NOMO-1 treated with DMSO at 0.1 percent for 48 hours (cell line): ENCODE measurements around the gene HEATR5B.
A peak's percentile ranks its signal among the peaks of the same experiment; 100 is the strongest.
"Not testable (repeated sequence)": the region's sequence is repeated elsewhere in the genome, so short reads cannot be mapped to it uniquely, and the experiment has no call there.

ENCODE experiments used
- DNase-seq: peaks from one replicate; lab custom pipeline; 2025; ENCODE audit not compliant: unreplicated experiment; lab: John Stamatoyannopoulos, UW

The HEATR5B gene

DNA sequence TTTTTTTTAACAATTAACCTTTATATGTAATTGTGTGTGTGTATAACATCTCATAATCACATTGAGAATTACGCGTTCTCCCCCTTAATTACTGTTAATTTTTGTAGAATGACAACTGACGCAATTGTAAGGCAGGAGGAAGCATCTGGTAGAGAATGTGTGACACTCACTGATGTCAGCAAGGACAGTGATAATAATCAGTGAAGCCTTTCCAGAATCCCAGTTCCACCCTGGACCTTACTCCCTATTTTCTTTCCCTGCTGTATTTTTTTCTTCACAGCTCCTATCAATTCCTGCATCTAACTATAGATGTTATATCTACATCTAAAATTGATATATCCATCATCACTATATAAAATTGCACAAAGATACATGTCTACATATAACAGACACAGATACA, 101.7 kb downstream of the HEATR5B start:
- no peak for DNase-seq

DNA sequence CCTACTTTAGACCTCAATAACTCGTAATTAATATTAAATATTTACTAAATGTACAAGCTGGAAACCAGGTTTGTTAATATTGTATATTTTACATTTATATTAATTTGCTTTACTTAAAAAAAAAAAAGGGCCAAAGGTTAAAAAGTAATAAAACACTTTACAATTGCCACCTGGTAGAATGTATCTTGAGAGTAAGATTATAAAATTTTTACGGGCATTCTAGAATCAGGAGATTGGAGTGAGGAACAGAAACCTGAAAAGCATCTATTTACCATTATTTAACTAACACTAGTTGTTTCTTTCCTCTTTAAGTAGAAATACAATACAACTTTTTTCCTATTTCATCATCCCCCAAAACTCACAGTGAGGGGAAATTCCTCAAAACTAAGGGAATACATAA, 102.3 kb downstream of the HEATR5B start:
- DNase-seq = no peak

DNA sequence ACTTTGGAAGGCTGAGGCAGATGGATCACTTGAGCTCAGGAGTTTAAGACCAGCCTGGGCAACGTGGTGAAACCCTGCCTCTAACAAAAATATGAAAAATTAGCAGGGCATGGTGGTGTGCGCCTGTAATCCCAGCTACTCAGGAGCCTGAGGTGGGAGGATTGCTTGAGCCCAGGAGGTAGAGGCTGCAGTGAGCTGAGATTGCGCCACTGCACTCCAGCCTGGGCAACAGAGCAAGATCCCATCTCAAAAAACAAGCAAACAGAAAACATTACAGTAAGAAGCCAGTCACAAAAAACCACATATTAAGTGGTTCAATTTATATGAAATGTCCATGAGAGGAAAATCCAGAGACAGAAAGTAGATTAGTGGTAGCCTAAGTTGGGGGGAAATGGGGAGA, 105.2 kb downstream of the HEATR5B start:
- not testable (repeated sequence) for DNase-seq

DNA sequence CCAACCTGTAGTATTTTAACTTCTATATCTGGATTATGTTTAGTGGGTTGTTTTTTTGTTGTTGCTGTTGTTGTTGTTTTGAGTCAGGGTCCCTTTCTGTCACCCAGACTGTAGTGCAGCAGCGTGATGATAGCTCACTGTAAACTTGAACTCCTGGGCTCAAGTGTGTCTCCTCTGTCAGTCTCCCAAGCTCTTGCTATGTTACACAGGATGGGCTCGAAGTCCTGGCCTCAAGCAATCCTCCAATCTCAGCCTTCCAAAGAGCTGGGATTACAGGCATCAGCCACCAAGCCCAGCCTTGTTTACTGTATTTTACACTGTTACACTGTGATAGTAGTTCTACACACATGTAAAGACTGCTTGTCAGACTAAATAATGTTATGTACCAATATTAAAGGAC, 108.1 kb downstream of the HEATR5B start:
- DNase-seq = no peak

DNA sequence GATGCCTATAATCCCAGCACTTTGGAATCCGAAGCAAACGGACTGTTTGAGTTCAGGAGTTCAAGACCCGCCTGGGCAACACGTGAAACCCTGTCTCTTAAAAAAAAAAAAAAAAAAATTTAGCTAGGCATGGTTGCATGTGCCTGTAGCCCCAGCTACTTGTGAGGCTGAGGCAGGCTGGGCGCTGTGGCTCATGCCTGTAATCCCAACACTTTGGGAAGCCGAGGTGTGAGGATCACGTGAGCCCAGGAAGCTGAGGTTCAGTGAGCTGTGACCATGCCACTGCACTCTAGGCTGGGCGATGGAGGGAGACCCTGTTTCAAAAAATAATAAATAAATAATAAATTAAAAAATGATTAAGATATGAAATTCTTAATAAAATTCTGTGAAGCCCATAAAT, 108.9 kb downstream of the HEATR5B start:
- DNase-seq = no peak

DNA sequence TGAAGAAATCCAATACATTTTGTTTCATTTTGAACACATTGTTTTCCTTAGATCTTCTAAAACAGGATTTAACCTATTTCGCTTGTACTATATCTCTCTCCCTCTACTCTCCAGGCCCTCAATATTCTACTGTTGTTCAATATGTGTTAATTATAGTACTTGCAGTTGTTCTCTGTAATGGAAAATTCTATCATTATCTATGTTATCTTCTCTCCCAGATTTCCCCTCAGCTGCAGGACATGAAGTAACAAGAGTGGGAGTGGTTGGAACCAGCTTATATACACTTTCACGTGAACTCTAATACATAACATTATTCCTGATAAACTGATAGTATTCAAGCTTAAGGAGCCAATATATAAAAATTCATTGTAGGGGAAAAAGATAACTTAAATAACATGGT, 110.9 kb downstream of the HEATR5B start:
- no peak for DNase-seq

DNA sequence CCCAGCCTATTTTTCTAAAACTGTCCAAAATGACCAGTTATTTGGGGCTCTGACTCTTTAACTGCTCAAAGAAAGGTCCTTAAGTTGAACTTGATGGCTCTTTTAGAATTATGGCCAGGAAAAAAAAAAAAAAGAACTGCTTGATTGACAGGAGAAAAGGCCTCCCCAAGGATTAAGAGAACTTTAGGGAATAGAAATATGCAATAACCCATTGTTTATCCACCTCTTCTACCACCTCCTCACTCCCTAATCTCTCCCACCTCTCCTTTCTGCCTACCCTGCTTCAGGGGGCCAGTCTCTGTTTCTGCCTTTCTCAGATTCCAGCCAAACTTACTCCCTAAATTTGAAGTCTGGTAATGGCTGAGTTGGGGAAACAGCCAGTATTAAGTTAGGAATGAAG, 112.2 kb downstream of the HEATR5B start:
- no peak for DNase-seq

DNA sequence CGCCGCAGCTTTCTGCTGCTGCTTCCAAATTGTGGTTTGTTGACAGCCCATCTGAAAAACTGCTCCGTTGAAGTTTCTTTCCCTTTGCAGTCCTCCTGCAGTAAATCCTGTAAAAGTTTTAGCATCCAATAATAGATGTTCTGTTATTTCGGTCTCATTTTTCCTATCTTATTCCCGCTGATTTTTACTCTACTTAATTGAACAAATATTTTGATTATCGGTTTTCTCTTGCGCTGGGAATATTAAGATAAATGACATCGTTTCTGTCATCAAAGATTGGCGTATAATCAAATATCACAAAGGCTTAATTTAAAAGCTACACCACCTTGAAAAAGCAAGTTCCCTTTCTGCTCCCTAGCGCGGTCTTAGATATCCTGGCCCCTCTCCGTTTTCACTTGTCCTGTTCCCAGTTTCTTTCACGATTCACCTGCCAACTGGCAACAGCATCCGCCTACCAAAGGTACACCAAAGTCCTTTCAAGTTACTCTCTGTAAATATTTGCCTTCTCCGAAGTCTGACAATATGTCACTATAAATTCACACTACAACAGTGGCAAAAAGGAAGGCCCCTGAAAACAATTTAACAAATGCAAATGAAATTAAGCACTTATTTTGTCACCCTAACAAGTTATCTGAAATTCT, 116.8 kb downstream of the HEATR5B start:
- peak; percentile 2 for DNase-seq

DNA sequence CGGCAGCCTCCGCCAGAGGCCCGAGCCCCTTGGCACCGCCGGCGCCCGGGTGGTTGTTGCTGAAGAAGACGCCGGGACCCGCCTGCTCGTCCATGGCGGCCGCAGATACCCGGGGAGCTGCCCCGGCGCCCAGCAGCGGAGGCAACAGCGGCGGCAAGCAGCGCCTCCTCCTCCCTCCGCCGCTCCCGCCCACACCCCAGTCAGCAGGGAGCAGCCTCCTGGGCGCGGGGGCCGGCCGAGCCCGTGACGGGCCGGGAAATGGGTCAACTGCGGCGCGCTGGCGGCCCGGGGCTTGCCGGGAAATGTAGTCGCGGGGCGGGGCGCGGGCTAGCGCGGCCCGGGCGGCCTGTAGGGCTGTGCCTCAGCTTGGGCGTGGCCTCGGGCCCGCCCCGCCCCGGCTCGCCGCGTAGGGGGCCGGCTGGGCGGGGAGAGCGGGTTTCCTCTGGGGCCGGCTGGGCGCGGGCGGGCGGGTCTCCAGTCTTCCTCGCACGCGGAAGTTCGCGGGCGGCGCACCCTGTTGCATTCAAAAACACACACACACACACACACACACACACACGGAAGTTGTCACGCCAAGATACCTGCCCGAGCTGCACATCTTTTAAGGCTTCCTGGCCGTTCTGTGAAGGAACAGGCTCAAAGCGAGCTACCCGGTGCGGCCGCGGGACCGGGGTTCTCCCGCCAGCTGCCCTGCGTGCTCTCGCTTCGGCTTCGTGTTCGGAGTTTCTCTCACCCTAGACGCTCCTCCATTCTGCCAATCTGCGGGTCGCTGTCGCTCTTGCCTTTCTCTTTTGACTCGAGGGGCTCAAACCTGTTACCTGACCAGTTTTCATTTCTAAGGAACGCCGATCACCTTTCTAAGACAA, 117.6 kb downstream of the HEATR5B start, which contains the start of gene STRN:
TSS of gene STRN (minus strand) at position 167 of the 866 bp plus-strand sequence. CDS start at position 94, 73 bp downstream.
- peak; percentile 97 for DNase-seq

DNA sequence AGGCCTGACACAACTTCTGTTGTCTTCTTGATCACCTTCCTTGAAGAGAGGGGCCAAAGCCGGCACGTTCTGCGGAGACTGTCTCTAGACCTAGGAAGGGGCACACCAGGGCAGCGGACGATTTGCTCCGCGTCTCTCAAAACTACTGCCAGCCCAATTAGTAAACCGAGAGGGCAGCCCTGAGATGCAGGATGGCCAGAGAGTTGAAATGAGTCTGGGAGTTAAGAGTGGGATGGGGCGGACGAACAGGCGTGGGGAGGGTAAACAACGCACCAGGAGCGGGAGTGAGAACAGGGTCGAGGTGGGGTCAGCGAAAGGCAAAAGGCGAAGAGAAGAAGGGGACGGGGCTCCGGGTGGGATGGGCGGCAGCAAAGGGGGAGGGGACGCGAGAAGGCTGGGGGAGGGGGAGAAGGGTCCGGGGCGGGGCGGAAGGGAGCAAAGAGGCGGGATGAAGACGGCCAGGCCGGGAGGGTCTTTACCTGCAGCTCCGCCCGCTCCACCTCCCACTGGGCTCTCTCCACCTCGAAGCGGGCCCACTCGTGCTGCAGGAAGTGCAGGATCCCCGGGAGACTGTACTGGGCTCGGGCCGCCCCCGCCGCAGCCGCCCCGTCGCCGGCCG, 118.3 kb downstream of the HEATR5B start:
- peak; percentile 2 for DNase-seq

DNA sequence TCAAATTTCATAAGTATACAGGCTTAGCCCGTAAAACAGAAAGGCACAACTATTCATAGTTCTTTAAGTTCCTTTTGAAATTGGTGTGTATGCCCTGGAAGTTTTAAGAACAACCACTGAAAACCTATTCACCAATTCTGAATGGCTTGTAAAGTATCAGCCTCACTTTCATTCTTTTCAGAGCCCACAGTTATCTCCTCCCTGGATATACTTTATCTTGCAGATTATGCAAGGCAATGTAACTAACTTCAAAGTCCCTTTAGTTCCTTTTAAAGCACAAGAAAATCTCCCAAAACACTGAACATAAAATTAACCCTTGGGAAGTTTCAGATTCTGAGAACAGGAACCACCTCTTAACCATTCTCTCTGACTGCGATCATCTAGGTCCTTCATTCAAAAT, 119.0 kb downstream of the HEATR5B start:
- no peak for DNase-seq

DNA sequence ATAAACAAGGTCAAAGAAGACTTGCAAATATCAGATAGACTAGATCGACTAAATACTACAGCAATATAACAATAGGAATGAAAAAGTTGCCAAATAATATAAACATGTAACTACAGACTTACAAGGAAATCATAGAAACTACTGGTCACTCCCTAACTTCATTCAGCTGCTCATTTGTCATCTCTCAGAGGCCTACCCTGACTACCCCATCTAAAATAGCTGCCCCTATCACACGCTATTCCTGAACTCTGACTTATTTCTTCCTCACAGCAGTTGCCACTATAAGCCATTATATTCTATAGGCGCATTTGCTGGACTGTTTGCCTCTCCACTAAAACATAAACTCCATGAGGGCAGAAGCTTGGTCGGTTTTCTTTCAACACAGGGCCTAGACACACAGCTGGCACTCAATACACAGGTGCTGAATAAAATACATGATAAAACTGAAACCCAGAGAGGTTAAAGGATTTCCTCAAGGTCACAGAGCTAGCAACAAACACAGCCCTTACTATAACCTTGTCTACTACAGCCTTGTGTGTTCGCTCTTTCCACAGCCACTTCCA, 119.6 kb downstream of the HEATR5B start:
- no peak for DNase-seq

DNA sequence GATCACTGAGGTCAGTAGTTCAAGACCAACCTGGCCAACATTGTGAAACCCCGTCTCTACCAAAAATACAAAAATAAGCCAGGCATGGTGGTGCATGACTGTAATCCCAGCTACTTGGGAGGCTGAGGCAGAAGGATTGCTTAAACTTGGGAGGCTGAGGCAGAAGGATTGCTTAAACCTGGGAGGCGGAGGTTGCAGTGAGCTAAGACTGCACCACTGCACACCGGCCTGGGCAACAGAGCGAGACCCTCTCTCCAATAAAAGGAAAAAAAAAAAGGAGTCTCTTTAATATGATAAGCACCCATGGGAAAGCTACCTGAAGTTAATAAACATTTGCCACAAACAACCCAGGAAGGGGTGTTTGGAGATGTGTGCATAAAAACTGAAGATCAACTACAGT, 120.4 kb downstream of the HEATR5B start:
- DNase-seq = no peak

DNA sequence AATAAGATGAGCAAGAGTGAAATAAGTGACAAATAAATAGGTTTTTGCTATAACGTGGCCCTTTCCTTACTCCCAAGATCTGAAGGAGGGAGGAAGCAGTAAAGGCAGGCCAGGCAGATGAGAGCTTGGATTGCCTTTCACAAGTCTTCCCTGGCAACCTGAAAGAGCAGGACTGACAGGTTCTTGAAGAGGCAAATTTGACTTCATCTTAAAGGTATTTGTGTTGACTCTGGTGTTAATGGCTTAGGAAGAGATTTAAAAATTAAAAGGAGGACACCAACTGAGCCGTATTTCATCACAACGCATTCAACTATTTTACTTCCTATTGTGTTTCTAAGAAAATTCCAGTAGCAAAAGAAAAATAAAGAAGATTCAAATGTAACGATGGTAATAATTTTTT, 121.1 kb downstream of the HEATR5B start:
- DNase-seq = no peak

DNA sequence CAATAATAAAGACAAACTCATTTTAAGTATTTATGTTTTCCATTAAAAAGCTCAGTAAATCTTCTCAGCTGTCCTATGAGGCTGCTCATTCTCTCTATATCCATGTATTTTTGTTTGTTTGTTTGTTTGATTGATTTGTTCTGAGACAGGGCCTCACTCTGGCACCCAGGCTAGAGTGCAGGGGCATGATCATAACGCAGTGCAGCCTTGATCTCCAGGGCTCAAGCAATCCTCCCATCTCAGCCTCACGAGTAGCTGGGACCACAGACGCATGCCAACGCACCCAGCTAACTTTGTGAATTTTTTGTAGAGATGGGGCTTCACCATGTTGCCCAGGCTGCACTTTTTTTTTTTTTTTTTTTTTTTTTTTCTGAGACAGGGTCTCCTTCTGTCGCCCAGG, 123.4 kb downstream of the HEATR5B start:
- DNase-seq = no peak

DNA sequence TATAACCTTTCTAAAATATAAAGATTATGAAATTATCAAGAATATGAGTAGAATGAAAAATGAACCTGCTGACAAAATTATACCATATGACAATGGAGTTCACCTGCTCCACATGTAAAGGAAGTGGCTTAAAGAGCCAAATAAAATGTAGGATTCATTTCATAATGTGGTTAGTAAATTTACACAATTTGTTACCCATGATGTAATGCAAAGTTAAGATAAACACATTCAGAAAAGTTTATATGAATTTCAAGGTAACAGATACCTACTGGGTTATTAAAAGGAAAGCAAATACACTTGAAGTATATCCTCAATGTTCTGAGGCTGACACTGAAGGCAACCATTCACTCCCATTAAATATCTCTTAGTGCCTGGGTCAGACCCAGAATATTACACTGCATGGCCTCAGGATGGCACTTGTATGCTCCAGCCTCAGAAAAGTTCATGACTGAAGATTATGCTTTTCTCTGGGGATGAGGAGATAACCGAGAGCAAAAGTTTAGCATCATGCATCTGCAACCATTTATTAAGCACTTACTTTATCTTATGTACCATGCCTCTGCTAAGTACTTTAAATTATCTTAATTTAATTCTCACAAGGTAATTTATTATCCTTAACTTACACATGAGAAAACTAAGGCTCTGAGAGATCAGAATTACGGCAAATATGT, 124.0 kb downstream of the HEATR5B start:
- no peak for DNase-seq

DNA sequence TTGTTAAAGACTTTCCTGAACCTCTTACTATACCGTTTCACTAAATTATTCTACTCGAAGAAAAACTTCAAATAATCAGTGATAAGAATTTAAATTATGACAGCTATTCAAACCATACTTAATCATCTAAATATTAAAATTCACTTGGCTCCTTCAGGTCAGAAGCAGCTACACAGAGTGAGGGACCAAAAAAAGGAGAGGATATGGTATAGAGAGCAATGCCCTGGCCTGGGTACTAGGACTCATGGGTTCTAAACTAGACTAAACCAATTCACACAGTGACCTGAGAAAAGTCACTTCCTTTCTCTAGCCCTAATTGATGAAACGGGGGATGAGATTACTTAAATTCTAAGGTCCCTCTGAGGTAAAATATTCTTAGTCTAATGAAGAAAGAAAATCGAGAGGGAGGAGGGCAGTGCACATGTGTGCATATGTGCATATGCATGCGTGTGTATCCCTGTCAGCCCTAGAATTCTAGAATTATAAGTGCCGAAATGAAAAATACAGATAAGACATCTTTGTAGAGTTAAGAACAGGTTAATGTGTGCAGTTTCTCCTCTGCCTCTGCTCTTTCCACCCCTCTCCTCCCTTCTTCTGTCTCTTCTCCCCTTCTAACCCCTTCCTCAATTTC, 129.1 kb downstream of the HEATR5B start:
- DNase-seq = no peak

DNA sequence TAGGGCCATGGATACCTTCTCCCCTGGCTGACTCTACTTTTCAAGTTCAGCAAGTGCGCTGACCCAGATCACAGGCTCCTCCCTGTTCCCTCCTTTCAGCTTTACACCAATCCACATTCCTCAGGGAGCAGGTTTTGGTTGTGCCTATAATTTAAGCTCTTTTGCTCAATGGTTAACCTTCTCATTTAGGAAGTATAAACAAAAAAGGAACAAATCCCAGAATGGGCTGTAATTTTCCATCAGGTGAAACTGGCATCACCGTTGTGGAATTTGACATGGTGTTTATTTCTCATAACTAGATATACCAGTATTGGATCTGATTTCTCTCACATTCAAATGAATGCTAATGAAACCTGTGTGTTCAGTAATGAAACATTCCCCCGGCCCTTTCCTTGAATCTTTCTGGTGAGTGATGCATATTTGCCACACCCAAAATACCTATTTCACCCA, 131.4 kb downstream of the HEATR5B start:
- no peak for DNase-seq

DNA sequence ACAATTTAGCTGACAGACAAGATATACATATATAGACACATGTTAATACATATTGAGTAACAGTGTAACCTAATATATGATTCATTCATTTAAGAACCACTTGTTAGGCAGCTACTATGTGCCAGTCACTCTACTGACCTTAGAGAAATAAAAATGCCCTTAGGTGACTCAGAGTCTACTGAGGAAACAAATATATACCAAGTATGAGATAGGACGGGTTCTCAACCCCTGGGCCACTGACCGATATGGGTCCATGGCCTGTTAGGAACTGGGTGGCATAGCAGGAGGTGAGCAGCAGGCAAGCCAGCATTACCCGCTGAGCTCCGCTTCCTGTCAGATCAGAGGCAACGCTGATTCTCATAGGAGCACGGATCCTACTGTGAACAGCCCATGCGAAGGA, 132.6 kb downstream of the HEATR5B start:
- DNase-seq = no peak

DNA sequence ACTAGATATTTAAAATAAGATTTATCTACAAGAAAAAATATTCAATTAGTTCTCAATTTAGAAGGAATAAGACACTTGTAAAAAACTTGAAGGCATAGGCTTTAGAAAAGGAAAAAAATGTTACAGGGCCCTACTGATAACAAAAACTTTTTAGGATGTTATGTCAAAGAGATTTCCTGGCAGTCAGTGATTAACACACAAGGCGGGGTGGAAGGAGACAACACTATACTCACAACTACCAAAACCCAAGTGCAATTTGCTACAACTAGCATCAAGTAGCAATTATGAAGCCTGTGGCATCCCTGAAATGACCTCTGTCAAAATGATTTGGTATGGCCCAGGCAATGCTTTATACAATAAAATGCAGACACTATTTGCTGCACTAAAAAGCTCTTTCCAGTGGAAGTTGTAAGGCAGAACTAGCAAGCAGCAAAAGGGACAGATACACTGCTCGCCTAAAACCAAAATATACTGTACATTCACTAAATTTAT, 133.1 kb downstream of the HEATR5B start:
- DNase-seq = no peak
